CD4-positive, alpha-beta T cell treated with Interferon gamma for 1 hour (primary cell): ENCODE data around the gene CSH2.
A peak's percentile ranks its signal among the peaks of the same experiment; 100 is the strongest.

ENCODE experiments used
- DNase-seq: peaks from one replicate; pipeline ENCODE4 v3.0.0-alpha.2; 2020

The CSH2 gene

DNA sequence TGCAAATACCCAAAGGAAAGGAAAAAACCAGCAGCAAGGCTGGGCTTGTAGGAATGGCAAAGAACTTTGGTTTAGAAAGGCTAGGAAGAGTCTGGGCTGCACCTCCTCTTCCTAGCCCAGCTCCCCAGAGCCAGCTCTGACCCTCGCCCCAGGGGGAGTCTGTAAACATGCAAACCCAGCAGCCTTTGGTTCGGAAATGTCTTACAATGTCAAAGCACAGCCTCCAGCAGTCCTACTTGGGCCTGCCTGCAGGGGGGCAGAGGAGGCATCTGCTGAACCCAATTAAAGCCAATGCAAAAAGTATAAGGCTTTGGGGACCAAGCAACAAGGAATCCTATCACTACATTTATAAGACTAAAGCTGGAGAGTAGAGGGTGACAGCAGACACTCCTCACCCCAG is 41.0 kb downstream of the CSH2 start:
- DNase-seq, result no peak

DNA sequence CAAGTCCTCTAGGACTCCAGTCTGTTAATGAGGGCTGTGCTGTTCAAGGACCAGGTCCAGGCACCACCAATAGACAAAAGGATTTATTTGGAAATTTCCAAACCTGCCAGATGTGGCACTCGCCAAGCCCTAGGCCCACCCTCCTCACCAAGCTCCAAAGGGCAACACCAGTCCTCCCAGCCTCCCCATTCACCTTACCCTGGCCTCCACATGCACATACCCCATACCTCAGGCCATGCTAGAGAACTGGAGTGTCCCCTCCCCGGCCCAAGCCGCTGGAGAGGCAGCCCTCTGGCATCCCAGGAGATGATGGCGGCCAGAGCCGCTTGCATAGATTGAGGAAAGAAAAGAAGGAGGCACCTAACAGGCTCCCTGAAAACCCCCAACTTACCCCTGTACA is 41.5 kb downstream of the CSH2 start:
- no peak for DNase-seq

- DNase-seq, result no peak
Observed at GRCh38 chr17:63831505-63831904, 42.0 kb downstream of the CSH2 start.

GRCh38 chr17:63830904-63831491 is 42.5 kb downstream of the CSH2 start:
- no peak for DNase-seq

DNA sequence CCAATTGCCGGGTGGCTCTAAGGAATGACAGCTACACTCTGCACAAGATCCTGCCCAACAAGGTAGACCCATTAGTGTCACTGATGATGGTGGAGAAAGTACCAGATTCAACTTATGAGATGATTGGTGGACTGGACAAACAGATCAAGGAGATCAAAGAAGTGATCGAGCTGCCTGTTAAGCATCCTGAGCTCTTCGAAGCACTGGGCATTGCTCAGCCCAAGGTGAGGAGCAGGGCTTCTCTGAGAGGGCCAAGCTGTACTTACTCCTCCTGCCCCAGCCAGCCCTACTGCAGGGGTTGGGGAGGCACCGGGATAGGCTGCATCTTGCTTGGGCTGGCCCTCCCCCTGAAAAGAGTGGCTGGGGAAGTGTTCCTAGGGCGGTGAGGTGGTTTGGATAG is 43.2 kb downstream of the CSH2 start:
- no peak for DNase-seq

GRCh38 chr17:63828936-63829335 is 44.5 kb downstream of the CSH2 start:
- no peak for DNase-seq

DNA sequence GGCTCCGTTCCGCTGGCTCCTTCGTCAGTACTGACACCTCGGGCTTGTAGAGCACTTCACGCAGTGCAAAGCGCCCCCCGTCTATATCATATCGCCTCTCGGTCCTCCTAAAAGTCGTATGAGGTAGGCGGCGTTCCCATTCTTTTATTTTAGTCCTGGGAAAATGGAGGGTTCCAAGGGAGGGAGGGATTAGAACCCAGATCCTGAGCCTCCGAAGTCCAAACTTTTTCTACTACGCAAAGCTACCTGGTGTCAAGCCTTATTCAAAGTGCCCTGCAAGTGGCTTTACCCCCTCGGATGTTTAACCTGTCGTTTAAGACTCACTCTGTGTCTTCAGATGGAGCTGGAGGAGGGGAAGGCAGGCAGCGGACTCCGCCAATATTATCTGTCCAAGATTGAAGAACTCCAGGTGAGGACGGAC is 45.7 kb downstream of the CSH2 start:
- no peak for DNase-seq

DNA sequence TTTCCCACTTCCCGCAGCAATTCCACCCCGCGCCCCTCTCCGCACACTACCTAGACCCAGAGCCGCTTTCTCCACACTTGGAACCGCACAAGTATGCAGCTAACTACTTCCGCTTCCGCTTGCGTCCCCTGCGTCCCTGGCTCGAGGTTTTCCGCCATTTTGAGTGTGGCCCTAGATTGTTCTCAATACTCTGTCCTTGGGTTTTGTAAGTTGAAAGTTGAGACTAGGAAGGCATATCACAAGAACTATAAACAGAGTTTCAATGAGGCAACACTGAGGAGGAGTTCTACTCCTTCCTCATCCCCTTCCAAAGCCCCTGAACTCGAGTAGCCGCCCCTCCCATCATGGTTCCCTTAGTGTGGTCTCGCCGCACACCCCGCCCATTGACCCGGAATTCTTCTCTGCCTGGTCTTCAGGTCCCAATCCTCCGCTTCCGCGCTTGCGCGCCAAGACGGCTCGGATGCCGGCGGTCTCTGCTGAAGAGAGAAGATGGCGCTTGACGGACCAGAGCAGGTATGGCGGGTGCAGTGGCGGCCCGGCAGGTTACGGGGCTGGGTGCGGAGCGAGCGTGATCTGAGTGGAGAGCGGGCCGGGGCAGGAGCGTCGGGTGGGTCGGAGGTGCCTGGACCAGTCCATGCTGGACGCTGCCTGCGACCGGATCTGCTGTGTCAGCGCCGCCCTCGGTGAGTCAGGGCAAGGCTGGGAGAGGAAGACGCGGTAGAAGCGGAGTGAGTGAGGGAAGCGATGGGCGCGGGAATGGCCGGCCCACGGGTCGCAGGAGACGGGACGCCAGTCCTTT is 46.3 kb downstream of the CSH2 start, which contains the start of the genes FTSJ3 and PSMC5:
FTSJ3 (minus strand) TSS at position 662 of the 799 bp plus-strand sequence. CDS start 761 bp downstream, outside the sequence.
PSMC5 (plus strand) TSS at position 430 of the 799 bp plus-strand sequence; CDS start at position 490, 60 bp downstream.
- DNase-seq, result peak; percentile 96

DNA sequence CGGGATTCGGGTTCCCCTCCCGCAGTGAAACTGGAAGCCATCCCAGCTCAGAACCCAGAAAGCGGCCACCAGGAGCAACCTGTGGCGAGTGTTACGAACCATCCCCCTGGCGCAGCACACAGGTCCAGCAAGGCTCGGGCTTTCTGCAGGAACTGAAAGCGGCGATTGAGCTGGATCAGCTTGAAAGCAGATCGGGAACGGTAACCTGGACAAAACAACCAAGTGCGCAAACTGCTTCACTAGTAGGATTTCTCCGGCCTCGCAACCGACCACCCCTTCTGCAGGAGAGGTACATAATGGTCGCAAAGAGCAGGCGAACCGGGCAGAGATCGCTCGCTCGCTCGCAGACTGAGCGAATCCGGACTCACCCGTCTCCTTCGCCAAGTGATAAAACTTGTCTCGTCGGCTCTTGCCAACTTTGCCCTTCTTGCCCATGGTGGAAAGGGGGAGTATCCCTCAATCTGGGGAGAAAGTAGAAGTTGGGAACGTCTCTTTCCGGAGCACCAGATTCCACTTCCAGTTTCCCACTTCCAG is 46.9 kb downstream of the CSH2 start:
- DNase-seq, result no peak

DNA sequence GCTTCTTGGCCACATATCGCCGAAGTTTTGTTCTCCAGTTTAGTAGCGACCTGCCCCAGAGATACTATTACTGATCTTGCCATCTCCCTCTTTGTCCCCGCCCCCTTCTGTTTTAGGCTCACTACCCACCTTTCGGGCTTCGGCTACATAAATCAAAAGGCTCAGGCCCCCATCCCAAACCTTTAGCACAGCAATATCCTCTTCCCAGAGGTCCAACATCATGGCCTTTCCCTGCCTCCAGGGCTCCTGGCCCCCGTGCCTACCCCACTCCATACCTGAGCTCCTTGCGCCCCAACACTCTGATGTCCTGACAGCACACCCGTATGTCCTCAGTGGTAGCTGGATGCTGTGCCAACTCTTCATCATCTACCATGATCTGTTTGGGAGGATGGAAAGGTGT is 49.1 kb downstream of the CSH2 start:
- DNase-seq, result no peak

DNA sequence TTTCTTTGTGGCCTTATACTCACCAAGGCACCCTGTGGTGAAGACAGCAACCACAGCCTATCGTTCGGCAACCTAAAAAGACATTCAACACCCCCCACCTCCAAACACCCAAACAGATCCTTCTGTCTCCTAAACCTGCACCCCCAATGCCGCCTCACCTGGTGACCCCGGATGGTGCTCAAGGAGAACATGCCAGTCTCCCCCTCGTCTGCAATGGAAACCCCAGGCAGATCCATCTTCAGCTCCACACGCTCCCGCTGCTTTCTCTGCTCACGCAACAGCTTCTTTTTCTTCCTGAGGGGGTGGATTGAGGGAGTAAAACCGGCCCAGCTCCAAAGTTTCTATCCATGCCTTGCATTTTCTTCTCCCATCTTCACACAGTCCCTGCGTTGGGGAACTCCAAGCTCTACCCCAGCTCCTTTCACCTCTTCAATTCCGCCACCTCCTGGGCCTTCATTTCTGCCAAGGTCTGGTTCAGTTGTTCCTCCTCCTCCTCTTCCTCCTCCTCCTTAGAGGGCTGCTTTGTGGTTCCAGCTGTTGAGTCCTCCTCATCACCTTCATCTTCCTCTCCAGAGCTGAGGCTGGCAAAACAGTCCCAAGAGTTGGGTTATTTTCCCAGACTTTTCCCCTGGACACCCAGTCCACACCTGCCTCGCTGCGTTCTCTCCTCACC is 49.7 kb downstream of the CSH2 start:
- no peak for DNase-seq

DNA sequence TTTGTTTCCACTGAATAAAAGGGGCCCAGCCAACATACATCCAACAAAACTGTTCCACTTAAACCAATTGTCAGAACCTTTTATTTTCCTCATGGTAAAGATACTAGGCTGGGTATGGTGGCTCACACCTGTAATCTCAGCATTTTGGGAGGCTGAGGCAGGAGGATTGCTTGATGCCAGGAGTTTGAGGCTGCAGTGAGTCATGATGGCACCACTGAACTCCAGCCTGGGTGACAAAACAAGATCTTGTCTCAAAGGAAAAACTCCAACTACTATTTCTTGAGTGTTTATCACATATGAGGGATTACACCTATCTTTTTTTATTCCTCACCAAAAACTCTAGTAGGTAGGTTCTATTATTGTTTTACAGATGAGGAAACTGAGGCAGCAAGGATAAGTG is 50.9 kb downstream of the CSH2 start:
- DNase-seq, result no peak
